Retina (tissue), 1 donor: ENCODE measurements around the gene RESF1.

Experiments used
- DNase-seq: peaks from one replicate; pipeline ENCODE4 v3.0.0-alpha.2; 2016

The RESF1 gene

DNA sequence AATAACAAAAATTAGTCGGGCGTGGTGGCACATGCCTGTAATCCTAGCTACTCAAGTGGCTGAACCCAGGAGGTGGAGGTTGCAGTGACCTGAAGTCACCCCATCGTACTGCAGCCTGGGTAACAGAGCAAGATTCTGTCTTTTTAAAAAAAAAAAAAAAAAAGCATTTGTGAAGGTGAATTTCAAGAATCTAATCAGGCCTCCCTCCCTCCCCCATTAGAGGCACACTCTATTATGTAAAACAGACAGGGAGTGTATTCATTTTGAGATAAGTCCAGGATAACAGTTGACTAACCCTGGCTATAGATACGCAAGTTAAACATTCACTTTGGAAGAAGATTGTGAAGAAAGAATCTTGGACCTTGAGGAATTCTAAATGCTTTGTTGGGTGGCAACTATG lies 2.9 kb downstream of the RESF1 start:
- DNase-seq: no peak

DNA sequence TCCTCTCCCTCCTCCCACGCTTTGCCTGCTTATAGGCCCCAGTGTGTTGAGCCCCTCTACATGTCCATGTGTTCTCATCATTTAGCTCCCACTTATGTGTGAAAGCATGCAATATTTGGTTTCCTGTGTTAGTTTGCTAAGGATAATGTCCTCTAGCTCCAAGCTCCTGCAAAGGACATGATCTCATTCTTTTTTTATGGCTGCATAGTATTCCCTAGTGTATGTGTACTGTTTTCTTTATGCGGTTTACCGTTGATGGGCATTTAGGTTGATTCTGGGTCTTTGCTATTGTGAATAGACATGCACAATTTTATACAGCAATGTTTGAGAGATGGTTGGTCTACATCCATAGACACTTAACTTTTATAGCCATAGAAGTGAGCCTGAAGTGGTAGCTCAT lies 5.1 kb downstream of the RESF1 start:
- DNase-seq: no peak

DNA sequence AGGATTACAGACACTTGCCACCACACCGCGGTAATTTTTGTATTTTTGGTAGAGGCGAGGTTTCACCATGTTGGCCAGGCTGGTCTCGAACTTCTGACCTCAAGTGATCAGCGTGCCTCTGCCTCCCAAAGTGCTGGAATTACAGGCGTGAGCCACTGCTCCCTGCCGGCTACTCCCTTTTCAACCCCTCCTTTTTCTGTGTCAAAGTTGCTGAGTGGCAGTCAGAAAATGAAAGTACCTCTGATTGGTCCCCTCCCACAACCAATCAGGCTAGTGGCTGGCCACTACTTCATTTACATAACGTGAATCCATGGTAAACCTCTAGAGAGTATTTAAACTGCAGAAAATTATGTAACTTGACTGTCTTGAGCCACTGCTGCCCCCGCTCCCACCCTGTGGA lies 5.9 kb downstream of the RESF1 start:
- no peak for DNase-seq

DNA sequence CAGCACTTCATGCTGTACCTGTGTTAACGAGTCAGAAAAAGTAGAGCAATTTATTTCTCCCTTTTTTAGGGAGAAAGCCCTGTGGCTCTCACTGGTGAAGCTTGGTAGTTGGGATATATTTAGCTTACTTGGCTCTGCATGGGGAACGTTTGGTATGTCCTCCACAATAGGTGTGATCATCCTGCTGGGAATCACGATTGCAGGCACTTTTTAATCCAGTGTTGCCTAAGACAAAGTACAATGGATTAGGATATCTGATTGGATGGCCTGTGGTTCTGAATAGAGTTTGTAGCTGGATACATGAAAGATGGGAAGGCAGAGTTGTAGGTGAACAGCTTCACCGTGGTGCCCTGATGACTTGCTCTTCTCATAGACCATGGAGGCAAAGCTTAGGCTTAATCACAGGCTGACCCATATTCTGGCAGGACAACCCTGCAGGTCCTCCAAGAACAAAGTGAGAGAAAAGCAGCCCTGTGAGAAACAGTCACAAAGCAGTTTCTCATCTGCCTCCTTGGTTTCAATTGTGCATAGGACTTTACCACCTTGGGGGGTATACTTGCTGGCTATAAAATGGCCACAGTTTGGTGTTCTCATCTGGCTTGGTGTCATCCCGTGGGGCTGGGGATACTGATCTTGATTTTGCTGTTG lies 7.5 kb downstream of the RESF1 start:
- peak; percentile 6 for DNase-seq

DNA sequence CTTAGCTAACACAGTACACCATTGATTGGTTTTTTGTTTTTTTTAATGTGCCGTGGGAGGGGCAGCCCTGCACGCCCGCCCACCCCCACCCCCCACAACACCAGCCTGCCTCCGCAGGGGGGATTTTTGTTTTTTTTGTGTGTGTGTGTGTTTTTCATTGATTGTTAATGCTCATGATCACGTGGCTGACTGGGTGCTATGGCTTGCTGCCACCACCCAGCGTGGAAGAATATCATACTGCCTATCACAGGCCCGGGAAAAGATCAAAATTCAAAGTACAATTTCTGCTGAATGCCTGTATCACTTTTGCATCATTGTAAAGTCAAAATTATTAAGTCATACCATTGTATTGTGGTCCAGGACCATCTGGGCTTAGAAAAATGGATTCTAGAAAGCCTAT lies 8.3 kb downstream of the RESF1 start:
- no peak for DNase-seq

DNA sequence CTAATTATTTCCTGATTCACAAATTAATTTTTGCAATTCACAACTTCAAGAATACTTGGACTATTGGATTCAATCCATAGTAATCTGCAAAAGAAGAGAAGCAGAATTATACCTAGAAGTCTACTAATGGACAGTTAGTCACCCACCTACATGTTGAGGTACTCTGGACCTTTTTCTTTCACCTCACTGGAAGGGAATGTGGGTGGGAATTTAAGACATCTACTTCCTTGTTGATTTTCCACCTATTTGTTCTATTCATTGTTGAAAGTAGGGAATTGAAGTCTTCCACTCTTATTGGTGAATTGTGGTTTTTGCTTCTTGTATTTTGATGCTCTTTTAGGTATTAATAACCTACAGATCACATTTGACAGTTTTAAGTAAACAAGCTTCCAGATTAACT lies 11.0 kb downstream of the RESF1 start:
- DNase-seq: no peak

DNA sequence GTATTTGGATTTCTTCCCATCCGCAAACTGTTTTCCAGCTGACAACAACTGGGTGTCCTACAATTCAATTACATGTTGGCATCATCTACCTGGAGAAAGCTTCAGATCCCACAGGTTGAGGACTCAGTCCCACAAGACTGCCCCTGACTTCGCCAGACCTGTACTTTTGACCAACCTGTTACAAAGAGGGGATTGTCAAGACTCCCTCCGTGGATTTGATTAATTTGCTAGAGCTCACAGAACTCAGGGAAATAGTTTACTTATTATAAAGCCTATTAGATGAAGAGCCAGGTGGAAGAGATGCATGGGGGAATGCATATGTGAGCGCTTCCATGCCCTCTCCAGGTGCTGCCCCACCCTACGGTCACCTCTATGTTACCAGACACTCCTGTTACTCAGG lies 14.6 kb downstream of the RESF1 start:
- DNase-seq: no peak

DNA sequence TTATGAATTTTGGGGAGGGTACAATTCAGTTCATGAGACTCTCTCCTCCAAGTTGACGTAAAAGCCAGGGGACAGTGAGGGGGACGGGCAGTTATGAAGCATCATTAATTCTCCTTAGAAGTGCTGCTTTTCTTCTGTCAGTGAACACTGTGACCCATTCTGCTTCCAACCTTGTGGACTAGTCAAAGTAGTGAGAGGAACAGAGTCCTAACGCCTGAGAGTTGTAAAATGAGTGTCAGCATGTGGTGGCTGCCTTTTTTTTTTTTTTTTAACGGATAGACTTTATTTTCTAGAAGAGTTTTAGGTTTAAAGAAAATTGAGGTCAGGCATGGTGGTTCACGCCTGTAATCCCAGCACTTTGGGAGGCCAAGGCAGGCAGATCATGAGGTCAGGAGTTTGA lies 15.5 kb downstream of the RESF1 start:
- DNase-seq: no peak

DNA sequence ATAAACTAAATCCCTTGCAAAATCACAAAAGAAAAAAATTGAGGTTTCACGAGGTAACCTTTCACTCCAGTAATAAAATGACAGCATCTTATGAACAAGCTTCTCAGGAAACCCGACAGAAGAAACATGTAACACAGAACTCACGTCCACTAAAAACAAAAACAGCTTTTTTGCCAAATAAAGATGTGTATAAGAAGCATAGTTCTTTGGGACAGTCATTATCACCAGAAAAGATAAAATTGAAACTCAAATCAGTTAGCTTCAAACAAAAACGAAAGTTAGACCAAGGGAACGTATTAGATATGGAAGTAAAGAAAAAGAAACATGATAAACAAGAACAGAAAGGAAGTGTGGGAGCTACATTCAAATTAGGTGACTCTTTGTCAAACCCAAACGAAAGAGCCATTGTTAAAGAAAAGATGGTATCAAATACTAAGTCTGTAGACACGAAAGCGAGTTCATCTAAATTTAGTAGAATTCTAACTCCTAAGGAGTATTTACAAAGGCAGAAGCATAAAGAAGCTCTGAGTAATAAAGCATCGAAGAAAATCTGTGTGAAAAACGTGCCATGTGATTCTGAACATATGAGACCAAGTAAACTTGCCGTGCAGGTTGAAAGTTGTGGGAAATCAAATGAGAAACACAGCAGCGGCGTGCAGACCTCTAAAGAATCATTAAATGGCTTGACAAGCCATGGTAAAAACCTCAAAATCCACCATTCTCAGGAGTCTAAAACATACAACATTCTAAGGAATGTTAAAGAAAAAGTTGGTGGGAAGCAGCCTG lies 25.8 kb downstream of the RESF1 start:
- no peak for DNase-seq

DNA sequence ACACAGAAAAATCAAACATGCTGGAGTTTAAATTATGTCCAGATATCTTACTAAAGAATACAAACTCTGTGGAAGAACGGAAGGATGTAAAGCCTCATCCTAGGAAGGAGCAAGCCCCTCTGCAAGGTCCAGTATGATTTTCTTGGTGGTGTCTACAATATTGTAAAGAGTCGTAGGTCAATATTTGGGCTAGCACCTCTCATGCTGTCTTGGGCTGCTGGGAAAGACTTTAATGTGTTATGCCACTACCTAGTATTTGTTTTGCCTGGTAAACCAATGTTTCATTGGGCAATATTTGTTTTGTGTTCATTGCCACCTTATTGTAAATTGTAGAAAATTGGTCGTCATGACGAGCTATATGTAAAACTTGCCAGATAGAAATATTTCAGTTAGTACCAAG lies 26.6 kb downstream of the RESF1 start:
- DNase-seq: no peak

DNA sequence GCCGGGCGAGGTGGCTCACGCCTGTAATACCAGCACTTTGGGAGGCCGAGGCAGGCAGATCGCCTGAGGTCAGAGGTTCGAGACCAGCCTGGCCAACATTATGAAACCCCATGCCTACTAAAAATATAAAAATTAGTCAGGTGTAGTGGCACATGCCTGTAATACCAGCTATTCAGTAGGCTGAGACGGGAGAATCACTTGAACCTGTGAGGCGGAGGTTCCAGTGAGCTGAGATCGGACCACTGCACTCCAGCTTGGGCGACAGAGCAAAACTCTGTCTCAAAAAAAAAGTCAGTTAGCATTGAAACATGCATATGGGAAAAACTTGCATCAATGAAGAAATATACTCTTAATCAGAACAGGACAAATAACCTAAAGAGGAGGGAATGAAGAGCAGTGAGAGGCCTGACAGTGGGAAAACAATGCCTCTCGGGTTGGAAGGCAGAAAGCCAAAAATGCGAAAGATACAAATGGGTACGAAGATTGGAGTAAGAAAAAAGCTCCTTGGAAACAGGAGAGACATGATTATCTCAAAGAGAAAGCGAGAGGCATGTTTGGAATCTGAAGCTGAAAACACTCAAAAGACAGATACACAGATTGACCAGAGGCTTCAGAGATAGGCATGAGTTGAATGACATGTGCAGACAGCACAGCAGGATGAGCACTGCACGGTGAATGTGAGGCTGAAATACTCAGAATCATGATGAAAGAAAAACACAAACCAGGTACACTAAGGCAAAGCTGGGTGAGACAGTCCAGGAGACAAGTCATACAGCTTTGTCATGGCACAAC lies 30.6 kb downstream of the RESF1 start:
- no peak for DNase-seq

DNA sequence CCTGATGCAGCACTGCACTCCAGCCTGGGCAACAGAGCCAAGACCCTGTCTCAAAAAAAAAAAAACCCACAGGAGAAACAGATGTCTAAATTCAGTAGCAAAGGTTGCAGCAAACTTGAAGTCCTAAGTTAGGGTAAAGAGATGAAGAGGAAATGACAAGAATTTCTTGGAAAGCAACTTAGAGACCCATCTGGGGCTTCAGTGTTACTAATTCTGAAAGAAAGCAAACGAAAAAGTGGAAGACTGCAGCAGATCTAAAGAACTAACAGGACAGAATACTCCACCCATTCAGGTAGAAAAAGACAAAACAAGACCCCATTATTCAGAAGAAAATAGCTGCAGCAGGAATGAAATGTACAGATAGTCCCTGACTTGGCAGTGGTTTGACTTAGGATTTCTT lies 31.9 kb downstream of the RESF1 start:
- no peak for DNase-seq

DNA sequence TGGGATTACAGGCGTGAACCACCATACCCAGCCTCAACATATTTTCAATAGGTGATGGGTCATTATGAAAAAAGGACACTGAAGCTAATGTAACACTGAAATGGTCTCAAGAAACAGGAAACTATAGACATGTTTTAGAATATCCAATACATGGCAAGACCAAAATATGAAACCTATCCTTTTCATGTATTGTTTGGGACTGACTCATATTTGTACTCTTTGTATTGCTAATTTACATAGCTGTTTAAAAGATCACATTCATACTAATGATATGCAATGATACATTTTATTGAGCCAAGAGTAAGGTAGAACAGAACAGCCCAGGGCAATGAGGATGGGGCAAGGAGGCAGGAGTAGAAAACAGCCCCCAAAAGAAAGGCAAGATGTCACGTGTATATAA lies 32.6 kb downstream of the RESF1 start:
- DNase-seq: no peak

DNA sequence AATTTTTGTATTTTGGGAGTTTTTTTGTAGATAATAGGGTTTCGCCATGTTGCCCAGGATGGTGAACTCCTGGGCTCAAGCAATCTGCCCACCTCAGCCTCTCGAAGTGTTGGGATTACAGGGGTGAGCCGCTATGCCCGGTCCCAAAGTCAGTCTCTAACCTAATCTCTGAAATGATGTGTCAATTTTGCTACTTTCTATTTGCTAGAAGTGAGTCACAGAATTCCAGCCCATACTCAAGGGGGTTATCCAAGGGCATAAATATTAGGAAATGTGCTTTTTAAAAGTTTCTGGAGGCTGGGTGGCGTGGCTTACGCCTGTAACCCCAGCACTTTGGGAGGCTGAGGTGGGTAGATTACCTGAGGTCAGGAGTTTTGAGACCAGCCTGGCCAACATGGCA lies 40.5 kb downstream of the RESF1 start:
- DNase-seq: no peak

DNA sequence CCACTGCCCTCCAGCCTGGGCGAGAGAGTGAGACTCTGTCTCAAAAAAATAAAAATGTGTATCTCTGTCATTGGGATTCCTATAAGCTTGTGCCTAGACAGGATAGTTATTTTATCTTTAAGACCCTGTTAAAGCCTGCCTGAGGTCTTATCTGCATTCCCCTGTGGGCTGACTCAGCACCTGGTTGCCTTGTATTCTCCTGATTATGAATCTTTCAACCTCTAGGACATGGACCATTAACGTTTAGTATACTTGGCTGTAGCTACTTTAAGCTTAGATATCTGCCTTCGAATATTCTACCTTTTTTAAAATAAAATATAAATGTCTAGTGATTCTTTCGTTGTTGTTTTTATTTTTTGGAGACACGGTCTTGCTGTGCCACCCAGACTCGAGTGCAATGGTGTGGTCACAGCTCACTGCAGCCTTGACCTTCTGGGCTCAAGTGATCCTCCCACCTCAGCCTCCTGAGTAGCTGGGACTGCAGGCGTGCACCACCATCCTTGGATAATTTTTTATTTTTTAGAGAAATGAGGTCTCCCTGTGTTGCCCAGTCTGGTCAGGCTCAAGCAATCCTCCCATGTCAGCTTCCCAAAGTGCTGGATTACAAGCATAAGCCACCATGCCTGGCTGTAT lies 41.3 kb downstream of the RESF1 start:
- DNase-seq: no peak

DNA sequence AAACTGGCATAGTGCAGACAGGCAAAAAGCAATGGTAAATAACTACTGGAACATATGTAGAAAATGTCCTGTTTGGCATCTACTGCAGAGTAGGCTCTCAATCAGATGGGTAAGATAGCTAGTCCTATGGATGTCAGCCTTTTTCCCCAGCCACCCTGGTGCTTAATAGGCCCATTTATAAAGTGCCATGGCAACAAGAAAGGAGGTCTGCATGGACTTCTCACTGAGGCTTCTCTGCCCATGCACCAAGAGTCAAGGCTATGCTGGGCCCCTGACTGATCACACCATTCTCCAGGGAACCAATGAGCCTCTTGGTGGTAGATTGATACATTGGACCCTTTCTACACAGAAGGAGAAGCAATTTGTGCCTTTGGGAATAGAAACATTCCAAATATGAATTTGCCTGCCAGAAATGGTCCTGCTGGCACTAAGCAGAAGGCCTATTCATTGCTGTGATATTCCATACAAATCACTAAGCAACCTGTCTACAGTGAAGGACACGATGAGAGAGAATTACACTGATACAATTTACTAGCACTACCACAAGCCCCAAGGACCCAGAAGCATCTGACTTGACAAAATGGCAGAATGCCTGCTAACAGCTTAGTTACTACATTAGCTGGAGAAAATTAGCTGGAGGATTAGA lies 43.8 kb downstream of the RESF1 start:
- DNase-seq: no peak

DNA sequence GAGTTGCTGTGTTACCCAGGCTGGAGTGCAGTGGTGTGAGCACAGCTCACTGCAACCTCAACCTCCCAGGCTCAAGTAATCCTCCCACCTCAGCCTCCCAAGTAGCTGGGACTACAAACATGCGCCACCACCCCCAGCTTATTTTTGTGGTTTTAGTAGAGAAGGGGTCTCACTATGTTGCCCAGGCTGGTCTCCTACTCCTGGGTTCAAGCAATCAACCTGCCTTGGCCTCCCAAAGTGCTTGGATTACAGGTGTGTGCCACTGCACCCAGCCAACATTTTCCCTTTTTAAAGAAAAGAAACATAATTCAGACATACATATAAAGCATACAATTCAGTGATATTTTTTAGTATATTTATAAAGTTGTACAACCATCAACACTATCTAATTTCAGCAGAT lies 44.4 kb downstream of the RESF1 start:
- no peak for DNase-seq

DNA sequence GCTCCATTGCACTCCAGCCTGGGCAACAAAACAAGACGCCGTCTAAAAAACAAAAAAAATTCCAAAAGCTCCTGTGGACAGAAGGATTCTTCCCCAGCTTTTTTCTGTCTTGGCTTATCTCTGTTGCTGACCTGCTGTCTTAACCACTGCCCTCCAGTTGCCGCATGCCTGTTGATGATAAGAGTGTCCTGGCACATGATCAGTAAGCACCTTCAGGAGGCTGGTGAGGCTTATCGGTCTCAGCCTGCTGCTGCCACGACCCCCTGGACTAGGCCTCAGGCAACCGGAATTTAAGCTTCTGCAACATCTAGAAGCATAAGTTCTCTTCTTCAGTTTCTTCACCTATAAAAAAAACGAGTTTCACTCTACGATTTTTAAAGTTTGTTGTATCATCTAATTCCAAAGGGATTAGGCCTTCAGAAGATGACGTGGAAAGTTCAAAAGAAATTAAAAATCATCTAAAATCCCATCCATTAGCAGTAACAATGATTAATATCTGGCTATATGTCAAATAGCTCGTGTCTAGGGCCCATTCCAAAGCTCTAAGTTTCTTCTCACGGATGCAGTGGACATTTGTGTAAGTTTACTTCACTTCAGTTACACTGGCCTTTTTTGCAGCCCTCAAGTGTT lies 46.4 kb downstream of the RESF1 start:
- no peak for DNase-seq
